Nephron (organoid): Measurements from ENCODE around the gene BACH2.
"Not testable (repeated sequence)": the region's sequence is repeated elsewhere in the genome, so short reads cannot be mapped to it uniquely, and the experiment has no call there.

ENCODE experiments used
- H3K27ac Mint-ChIP-seq, 3 experiments: 2 replicates each; pipeline ENCODE4 v1.8.0; 2020; ENCODE audit warnings: mixed read lengths in 3 of 3, mild to moderate bottlenecking in 2 of 3, moderate library complexity in 1 of 3
- H3K27me3 Mint-ChIP-seq: 2 replicates; pipeline ENCODE4 v1.8.0; 2021; ENCODE audit warnings: low read depth, mild to moderate bottlenecking, moderate library complexity, mixed read lengths
- H3K36me3 Mint-ChIP-seq: 2 replicates; pipeline ENCODE4 v1.8.0; 2020; ENCODE audit warnings: low read depth, mixed read lengths
- H3K4me1 Mint-ChIP-seq: 2 replicates; pipeline ENCODE4 v1.8.0; 2020; ENCODE audit warnings: mixed read lengths
- H3K4me3 Mint-ChIP-seq, 3 experiments: 2 replicates each; pipeline ENCODE4 v1.8.0; 2020; ENCODE audit warnings: mild to moderate bottlenecking in 3 of 3, mixed read lengths in 3 of 3, moderate library complexity in 2 of 3
- H3K9me3 Mint-ChIP-seq: 2 replicates; pipeline ENCODE4 v1.8.0; 2020; ENCODE audit warnings: mixed read lengths
- CTCF ChIP-seq, 3 experiments: fragments of 200-600 bp; sonication (generic); IDR thresholded peaks; one replicate each; pipeline ENCODE4 v1.5.0; 2021; ENCODE audit warnings: antibody characterized with exemption in 3 of 3; ENCODE audit not compliant: unreplicated experiment in 3 of 3

BACH2 gene

GRCh38 chr6:89917216-89917615 is 379.4 kb downstream of the BACH2 start:
- Mint-ChIP-seq H3K36me3 (no peaks in the 10 kb centered on the region), H3K27ac (no peak overlapping the region), H3K27me3 (peaks cover 3% of the 10 kb centered on the region), H3K9me3 (peaks cover 12% of the 10 kb centered on the region), H3K4me3 (no peak overlapping the region), H3K4me1 (no peaks in the 10 kb centered on the region)
- no peak for TF ChIP-seq CTCF (IDR thresholded peaks at IDR 0.05; ENCODE audit: unreplicated experiment in 3 of 3)

GRCh38 chr6:89916136-89916920 is 380.3 kb downstream of the BACH2 start:
- H3K9me3 Mint-ChIP-seq = peaks cover 12% of the 10 kb centered on the region
- TF ChIP-seq CTCF (IDR thresholded peaks at IDR 0.05; ENCODE audit: unreplicated experiment in 3 of 3) = no peak
- H3K4me3 Mint-ChIP-seq = no peak overlapping the region
- no peaks in the 10 kb centered on the region for H3K36me3 Mint-ChIP-seq
- H3K27me3 Mint-ChIP-seq = peaks cover 3% of the 10 kb centered on the region
- H3K4me1 Mint-ChIP-seq = no peaks in the 10 kb centered on the region
- no peak overlapping the region for H3K27ac Mint-ChIP-seq

- TF ChIP-seq CTCF (IDR thresholded peaks at IDR 0.05; ENCODE audit: unreplicated experiment in 3 of 3) = no peak
- Mint-ChIP-seq H3K36me3 (no peaks in the 10 kb centered on the region), H3K4me3 (no peak overlapping the region), H3K9me3 (peaks cover 10% of the 10 kb centered on the region), H3K27me3 (peaks cover 4% of the 10 kb centered on the region), H3K27ac (no peak overlapping the region), H3K4me1 (no peaks in the 10 kb centered on the region)
Measured at GRCh38 chr6:89910902-89911240, 385.8 kb downstream of the BACH2 start.

GRCh38 chr6:89910001-89910901 is 386.4 kb downstream of the BACH2 start:
- not testable (repeated sequence) for H3K4me1 Mint-ChIP-seq, H3K9me3 Mint-ChIP-seq, H3K4me3 Mint-ChIP-seq, H3K36me3 Mint-ChIP-seq, H3K27me3 Mint-ChIP-seq
- H3K27ac Mint-ChIP-seq = peak overlapping the region in 1 of 3 experiments; percentile 48

GRCh38 chr6:89895276-89895874 is 401.3 kb downstream of the BACH2 start:
- Mint-ChIP-seq H3K9me3 (no peaks in the 10 kb centered on the region), H3K4me1 (no peaks in the 10 kb centered on the region), H3K27ac (no peak overlapping the region), H3K4me3 (no peak overlapping the region), H3K36me3 (no peaks in the 10 kb centered on the region), H3K27me3 (peaks cover 30% of the 10 kb centered on the region)
- no peak for TF ChIP-seq CTCF (IDR thresholded peaks at IDR 0.05; ENCODE audit: unreplicated experiment in 3 of 3)

- Mint-ChIP-seq H3K9me3 (no peaks in the 10 kb centered on the region), H3K36me3 (no peaks in the 10 kb centered on the region), H3K27ac (no peak within 1 kb of the TSS), H3K4me3 (no peak within 1 kb of the TSS), H3K4me1 (no peaks in the 10 kb centered on the region), H3K27me3 (peaks cover 30% of the 10 kb centered on the region)
- no peak for TF ChIP-seq CTCF (IDR thresholded peaks at IDR 0.05; ENCODE audit: unreplicated experiment in 3 of 3)
Measured at GRCh38 chr6:89894169-89894568, 402.5 kb downstream of the BACH2 start, which contains the start of gene GJA10. Gene GJA10, plus strand, starts transcription at chr6:89894469. Its CDS starts 0 bp downstream, at chr6:89894469.

- H3K9me3 Mint-ChIP-seq, H3K36me3 Mint-ChIP-seq, H3K4me3 Mint-ChIP-seq, H3K4me1 Mint-ChIP-seq, H3K27ac Mint-ChIP-seq: not testable (repeated sequence)
- H3K27me3 Mint-ChIP-seq = peaks cover 30% of the 10 kb centered on the region
Measured at GRCh38 chr6:89892577-89892976, 404.1 kb downstream of the BACH2 start.

- H3K9me3 Mint-ChIP-seq, H3K4me3 Mint-ChIP-seq, H3K4me1 Mint-ChIP-seq, H3K36me3 Mint-ChIP-seq, H3K27ac Mint-ChIP-seq: not testable (repeated sequence)
- peaks cover 28% of the 10 kb centered on the region for H3K27me3 Mint-ChIP-seq
Measured at GRCh38 chr6:89890845-89891528, 405.7 kb downstream of the BACH2 start.
